Stimulated activated CD4-positive, alpha-beta T cell treated with anti-CD3 and anti-CD28 coated beads, Interleukin-4, amount 100 ng/mL, for 48 hours (primary cell): Measurements from ENCODE around the gene LRIT2.

Source experiments
- DNase-seq, 2 donors: peaks; one replicate each; pipeline ENCODE4 v3.0.0-alpha.2; 2020; ENCODE audit warnings: low read depth in 2 of 2

The LRIT2 gene

DNA sequence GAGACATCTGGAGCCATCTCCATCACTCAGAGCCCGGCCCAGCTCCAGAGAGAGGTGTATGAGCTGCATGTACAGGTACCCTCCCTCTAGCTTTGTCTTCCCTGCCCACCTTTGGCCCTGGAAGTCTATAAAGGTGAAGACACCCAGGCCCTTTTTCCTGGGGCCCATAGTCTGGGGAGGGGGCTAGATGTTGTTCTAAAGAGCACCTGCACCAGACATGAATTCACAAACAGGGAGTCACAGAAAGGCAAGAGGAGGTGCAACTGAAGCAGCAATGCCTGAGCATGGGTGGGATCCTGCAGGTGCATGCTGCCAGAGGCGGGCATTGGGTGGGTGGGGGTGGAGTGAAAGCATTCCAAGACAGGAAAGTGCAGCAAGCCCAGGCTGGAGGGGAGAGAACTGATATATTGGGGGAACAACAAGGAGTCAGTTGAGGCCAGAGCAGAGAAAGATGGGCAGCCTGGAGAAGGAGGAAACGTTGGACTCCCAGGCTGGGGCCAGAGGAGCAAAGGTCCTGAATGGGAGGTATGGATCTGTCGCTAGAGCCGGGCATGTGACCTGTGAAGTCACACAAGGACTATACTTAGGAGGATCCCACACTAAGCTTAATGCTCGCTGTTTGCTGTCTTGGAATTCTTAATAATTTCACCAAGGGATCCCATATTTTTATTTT is 19.4 kb downstream of the LRIT2 start:
- DNase-seq, result no peak

DNA sequence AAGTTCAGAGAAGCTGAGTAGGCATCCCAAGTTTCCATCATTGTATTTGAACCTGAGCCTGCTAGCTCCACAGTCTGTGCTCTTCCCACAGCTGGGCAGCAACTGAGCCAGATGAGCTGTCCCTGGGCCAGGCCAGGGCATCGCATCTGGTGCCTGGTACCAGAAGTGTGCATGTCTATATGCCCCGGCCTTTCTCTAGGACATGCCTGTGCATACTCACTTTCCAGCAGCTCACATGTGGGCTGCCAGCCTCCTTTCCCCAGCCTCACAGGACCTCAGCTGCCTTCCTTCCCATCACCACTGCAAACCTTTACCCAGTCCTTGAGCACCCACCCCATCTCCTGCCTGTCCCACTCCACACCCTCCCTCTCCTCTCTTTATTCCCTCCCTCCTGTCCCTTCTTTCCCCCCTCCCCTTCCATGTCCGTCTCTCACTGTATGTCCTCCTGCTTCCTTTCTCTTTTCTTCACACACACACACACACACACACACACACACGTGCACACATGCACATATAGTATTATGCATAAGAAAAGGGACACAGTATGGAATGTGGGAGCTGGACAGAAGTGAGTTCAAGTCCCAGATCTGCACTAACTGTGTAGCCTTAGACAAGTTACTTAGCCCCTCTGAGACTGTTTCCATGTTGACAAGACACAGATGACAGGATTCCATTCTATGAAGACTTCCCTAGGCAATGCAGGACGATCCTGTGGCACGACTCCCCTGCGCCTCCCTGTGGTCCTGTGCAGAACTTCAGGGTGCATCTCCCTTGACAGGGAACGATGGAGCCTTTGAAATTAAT is 20.1 kb downstream of the LRIT2 start:
- peak; percentile 59 to 60 for DNase-seq

DNA sequence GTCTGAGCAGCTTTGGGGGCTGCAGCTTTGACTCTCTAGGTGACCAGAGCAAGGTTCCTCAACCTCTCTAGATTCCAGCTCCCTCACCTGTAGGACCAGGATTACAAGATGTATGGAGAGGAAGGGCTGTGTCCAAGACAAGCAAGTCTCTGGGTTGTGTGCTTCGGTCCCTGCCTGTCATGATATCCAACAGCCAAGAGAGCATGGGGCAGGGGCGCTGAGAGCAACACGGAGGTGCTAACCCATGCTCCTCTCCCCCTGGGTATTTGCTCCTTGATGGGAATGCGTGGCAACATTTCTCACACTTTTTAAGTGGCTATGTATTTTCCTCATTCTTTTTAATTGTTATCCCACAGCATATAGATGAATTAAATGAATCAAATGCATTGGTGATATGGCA is 20.7 kb downstream of the LRIT2 start:
- DNase-seq, result no peak

DNA sequence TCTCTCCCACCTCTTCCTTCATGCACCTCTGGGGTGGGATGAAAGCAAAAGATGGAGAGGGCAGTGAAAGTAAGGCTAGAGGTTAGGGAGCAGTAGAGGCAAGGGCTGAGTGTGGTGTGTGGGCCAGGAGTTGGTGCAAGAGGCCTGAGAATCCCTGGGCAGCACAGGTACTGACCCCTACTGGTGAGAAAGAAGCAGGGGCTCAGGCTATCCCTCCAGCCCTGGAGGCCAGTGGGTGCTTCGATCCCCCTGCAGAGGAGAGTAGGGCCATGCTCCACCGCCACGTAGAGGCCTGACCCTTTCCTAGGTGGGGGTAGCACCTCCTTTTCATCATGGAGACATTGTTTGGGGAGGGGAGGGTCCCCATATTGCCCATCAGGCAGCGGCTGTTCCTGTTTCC is 21.2 kb downstream of the LRIT2 start:
- DNase-seq, result no peak

DNA sequence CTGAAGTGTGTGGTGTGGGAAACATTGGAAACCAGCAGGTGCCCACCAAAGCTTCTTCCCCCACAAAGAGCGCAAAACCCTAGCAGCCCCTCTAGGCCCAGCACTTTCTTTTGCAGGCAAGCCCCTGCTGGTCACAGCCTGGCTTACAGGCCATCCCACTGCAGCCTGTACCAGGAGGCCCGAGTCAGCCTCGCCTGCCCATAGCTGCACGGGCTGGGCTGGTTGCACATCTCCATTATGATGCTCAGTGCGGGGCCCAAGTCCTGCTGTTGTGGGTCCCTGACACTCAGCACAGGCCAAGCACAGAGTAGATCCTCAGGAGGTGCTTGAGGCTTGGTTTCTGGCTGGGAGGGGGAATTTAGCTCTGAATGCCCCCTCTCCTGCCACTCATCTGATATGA is 23.0 kb downstream of the LRIT2 start:
- no peak for DNase-seq

DNA sequence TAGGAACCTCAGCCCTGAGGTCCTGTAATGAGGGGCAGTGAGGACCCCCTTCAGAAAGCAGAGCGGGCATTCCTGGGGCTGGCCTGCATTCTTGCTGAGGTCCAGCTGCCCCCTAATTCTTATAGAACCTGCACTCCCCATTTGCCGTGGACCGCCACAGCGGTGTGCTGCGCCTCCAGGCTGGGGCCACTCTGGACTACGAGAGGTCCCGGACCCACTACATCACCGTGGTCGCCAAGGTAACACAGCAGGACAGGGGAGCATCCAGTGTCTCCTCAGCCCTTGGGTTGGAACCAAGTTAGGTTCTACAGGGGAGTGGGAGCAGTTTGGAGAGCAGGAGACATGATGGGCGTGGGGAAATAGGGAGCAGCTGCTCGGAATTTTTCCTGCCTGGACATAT is 23.7 kb downstream of the LRIT2 start:
- DNase-seq, result no peak

DNA sequence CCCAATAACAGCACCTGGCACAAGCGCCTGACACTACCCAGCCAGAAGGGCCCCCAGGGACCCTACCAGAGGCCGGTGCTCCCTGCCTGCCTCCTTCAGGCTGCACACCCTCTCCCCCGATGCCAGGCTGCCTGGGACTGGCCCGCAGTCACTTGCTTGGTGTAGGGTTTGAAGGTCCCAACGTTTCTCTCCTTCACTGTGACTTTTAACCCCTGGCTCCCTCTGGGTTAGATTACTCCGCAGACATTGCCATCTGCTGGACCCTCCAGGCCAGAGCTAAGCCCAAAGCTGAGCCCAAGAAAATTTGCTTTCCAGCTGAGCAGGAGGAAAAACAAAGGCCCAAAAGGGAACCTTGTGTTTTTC is 24.1 kb downstream of the LRIT2 start:
- no peak for DNase-seq

DNA sequence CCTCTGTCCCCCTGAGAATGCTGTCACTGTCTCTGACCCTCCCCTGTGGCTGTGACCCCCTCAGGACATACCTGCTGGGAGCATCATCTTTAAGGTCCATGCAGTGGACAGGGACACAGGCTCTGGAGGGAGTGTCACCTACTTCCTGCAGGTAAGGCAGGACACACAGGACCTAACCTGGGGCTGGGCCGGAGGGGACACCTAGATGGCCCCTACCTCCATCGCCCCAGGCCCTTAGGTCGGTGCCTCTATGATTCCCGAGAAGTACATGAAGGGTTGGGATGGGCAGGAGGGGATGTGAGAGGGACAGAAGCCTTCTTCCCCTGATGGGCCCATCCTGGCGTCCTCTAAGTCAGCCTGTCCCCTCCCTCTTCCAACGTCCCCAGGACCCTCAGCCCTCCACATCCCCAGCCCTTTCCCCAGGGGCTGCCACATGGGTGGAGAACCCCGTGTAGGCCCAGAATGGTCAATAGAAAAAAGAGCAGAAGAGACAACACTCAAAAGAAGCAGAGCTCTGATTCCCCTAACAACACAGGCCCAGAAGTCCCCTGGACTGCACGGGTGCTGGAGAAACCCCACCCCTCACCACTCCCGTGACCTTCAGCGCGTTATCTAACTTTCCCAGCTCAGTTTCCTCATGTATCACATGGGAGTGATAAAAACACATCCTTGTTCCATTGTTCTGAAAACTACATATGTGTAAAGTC is 24.7 kb downstream of the LRIT2 start:
- no peak for DNase-seq

DNA sequence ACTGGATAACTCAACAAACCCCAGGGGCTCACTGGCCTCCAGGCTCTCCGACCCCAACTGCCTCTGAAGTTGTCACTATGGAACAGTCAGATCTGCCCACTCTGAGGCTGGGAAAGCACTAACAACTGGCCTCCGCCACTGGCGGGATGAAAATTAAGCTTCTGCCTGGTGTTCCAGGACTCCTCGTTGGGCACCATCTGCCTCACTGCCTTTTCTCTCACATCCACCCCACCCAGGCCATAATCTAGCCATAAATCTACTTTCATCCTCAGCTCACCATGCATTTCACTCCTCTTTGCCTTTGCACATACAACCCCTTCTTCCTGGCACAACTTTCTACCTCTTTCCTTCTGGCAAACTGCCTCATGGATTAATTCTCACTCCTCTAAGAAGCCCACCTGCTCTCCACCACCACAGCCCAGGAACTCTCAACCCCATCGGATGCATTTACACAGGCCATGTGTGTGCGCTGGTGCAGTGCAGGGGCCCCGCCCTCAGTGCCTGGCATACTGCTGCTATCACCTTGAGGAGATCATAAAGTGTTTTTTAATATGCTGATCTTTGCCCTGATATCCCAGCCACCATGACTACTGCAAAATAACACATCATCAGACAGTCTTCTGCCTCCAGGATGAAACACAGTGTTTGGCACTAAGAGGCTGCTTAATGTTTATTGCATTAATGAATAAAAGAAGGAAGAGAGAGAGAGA is 27.0 kb downstream of the LRIT2 start:
- no peak for DNase-seq

DNA sequence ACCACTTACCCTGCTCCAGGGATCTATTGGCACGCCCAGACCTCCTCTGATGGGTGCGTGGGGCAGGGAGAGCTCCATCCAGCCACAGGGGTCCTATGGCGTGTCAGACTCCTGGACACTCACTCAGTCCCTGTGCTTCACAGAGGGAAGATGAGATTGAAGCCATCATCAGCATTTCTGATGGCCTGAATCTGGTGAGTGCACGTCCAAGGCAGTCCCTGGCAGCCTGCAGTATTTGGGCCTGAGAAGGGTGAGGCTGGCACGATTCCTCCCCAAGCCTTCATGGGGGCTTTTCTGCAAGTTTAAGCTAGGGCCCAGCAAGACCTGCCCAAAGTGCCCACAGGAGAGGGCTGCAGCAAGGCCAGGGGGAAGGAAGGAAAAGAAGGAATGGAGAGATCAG is 27.7 kb downstream of the LRIT2 start:
- DNase-seq, result no peak

DNA sequence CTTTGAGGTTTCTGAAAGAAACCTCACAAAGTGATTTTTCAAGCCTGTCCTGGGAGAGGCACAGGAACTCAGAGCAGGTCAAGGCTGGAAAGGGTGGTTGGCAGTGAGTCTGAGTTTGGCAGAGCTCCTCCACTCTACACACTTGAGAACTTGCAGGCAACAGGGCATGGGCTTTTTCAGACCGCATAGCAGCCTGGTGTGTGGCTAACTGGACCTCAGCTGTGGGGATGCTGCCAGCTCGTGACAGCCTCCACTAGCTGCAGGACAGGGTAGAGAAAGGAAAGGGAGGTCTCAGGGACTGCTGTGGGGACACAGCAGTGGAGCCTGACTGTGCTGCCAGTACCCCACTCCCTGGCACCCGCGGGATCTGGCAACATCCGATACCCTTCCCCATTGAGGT is 28.4 kb downstream of the LRIT2 start:
- DNase-seq, result no peak

DNA sequence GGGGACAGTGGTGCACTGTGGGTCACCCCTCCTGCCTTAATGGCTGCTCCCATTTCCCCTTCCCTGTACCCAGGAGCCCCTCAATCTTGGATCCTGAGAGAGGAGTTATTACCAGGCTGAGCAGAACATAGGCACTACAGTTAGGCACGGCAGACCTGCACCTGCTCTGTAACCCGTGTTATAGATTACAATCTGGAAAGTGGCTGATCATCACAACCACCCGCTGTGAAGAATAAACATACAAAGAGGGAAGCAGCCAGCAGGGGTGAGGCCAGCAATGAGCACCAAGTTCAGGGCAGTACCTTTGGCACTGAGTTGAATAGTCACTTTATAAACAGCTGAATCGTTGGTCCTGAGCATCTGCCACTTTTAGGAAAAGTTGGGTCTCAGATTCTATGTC is 29.3 kb downstream of the LRIT2 start:
- no peak for DNase-seq

DNA sequence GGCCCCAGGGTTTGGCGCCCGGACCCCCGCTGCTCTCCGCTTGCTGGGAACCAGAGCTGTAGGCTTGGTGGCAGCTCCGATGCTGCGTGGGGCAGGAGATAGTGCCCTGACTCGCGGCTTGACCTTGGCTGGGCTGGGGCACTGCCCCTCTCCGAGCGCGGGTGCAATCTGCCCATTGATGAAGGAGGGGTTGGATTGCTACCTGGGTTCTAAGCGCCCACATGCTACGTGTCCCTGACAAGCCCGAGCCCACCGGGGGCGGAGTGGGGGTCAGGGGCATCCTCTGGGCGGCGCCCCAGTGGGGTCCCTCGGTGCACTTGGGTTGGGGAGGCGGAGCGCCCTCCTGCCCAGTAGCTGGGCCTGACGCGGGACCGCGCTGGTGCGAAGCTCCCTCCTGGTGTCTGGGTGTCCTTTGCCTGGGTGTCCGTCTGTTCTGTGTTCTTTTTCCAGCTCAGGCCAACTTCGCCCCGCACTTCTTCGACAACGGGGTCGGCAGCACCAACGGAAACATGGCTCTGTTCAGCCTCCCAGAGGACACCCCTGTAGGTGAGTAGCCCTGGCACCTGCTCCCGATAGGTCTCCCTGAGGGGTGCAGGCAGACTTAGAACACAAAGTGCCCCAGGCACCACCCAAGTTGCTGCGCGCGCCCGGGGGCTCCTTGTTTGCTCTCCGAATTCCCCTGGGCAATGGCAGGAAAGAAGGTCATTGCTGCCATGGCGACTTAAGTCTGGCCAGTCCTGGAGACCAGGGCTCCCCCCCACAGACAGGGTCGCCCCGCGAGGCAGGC is 30.1 kb downstream of the LRIT2 start:
- DNase-seq, result no peak

DNA sequence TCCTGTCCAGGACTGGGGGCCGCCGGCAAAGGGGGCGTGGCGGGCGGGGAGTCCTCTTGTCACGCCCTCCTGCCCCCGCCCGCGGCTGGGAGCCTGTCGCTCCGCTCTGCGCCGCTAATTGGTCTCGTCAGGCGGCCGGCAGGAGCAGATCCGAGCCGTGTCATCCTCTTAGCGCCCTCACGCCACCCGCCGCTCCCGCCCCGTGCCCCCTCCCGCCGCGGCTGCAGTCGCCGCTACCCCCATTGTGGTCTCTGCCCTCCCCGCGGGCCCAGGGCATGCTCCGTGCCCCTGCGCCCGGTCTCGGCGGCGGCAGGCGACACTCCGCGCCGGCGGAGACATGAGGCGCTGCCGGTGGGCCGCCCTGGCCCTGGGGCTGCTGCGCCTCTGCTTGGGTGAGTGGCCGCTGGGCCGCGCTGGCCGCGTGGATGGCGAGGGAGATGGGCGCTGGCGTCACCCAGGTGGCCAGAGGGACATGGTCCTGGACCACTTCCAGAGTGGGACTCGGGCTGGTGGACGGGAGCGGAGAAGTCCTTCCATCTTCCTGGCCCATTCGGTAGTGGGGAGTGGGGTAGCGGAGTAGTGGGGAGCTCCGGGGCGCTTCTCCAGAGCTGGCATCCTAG is 30.8 kb downstream of the LRIT2 start, which contains the start of gene CDHR1:
TSS of gene CDHR1 (plus strand) at position 114 of the 620 bp plus-strand sequence. CDS start at position 338, 224 bp downstream.
- peak; percentile 11 to 36 for DNase-seq

DNA sequence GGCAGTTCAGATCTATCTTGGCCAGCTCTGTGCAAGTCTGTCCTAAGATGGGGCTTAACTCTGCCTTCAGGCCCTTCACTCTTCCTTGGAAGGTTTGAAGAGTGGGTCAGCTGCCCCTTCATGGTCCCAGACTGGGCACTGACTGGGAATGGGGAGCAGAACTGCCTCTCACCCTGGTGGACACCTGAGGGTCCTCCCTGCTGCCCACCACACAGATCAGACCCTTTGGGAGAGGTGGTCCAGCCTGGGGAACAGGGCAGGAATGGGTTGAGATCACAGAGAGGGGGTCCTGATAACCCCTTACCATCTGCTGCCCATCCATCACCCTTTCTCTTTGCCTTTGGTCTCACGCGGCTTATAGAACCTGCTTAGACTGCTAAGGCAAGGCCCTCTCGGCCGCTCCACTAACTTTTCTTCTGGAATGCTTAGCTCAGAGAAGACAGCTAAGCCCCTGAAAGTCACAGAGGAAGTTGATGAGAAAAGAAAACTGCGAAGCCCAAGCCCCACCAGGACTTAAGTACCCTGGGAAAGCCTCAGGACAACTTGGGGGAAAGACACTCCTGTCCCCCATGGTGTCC is 31.4 kb downstream of the LRIT2 start:
- DNase-seq, result no peak

DNA sequence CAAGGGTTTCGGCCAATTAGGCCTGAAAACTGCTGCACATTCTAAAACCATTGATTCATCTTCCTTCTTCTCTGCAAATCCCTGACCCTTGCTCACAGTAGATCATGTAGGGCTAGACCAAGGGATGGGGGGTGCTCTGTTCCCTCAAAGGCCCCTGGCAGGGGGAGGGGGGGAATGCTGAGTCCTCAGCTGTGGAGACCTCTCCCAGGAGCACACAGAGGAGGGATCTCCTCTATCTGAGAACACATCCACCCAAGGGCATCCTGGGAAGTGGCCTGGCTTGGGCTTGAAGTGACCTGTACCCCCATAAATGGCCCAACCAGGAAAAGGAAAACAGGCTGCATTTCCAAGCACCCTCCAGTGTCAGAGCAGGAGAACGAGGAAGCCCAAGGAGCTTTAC is 32.0 kb downstream of the LRIT2 start:
- no peak for DNase-seq

DNA sequence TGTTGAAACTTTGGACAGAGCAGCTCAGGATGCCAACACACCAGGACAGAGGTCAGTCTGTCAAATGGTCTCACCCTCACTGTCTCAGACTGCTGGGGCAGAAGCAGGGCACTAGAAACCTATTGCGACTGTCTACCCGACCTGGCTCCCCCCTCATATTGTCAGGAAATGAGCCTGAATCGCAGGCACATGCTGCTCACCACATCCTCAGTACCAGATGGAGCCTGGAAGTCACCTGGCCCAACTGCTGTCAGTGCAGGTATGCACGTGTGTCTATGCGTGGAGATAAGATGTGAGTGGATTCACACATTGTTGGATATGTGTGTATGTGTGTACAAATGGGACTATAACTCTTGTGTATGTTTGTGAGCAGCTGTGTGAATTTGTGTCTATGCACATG is 34.2 kb downstream of the LRIT2 start:
- DNase-seq, result no peak

DNA sequence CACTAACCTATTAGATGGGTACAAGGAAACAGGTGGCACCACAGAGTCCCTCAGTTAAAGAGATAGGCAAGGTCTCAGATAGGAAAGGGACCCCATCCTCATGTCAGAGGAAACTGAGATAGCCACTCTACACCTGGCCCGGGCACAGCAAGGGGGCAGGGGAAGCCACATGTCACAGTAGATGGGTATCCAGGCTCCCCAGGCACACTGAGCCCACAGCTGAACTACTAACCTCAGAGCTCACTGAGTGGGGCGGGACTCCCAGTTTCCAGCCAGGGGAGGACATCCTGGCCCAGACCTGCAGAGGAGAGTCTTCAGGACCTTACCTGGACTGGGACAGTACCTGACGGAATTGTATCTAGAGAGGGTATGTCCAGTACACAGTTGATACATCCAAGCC is 34.7 kb downstream of the LRIT2 start:
- no peak for DNase-seq

DNA sequence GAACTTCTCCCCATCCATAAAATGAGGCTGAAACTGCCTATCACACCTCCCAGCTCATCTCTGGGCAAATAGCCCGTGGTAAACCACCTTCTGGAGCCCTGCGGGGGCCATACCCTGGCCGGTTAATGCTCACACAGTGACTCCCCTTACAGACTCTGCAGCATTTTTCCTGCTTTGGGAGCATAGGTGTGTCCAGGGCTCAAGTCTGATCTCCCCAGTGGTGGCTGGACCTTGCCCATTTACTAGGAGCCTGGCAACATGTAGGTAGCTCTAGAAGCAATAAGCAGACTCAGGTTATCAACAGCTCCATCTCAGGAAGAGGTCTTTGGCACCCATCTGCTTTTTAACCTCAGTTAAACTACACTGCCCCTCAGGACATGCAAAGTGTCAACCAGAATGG is 36.5 kb downstream of the LRIT2 start:
- no peak for DNase-seq

DNA sequence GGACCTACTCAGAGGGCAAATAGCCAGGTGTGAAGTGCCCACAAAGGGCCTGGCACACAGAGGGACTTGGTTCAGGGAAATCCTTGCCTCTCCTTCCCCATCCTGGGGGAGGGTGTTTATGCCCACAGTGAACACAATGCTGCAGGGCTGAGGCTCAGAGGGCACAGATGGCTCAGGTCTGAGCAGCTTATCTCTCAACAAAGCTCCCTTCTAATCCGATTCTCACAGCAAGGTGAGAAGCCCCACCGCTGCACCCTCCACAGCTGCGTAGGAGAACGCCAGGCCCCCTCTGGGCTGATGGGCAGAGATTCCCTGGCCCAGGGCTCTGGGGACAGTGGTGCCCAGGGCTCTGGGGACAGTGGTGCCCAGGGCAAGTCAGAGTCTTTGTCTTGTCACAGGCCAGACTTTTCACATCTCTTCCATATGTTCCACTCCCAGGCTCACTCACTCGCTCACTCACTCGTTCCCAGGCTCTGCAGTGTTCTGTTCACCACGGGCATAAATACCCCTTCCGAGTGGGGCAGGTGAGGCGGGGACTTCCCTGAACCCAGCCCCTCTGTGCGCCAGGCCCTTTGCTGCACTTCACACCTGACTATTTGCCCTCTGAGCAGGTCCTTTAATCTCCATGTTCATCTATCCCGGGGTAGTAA is 39.7 kb downstream of the LRIT2 start:
- DNase-seq, result no peak
